ENCODE measurements around the gene TREX2. TPM values are rescaled to one million over a fixed set of nuclear protein-coding genes. Genes with fewer than 3 reads are reported as not detected.

Gene TREX2
- total RNA-seq, 4 donors from 2014 or later: 0.18 TPM; not detected in 3

DNA sequence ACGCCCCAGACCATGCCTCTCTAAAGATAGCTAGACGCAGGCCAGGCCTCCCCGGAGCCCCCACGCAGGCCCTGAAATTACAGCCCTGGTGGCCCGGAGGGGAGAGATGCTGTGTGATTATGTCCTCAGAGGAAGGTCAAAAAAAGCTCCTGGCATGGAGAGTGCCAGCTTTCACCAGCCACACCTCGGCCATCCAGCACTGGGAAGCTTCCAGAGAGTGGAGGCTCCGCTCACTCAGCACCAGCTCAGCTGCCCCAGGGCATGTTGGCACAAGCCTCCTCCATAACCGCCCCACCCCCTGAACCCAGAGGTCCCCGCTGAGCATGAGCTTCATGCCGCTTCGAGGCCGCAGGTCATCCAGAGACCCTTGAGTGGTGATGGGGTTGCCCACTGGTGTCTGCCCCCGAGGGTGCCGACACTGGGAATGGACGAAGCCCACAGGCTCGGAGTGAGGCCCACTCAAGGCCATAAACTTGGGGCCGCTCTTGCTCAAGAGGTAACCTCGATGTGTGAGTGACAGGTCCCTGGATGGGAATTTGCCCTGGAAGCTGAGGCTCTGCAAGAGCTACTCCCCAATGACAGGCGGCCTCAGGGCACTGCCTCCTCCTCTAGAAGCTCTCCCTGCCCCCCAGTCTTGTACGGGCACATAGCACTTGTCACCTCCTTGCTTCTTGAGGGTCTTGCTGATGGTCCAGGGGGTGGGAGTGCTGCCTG is 44.5 kb upstream of the TREX2 start:
- H3K27me3 ChIP-seq: peaks cover 0 to 4% (median 0%) of the 10 kb centered on the region in 3 donors
- in situ Hi-C loops (cut with MboI; ENCODE audit: low sequenced_read_pairs in 4 of 4): no loop called here
- TF ChIP-seq, protein P1, sequence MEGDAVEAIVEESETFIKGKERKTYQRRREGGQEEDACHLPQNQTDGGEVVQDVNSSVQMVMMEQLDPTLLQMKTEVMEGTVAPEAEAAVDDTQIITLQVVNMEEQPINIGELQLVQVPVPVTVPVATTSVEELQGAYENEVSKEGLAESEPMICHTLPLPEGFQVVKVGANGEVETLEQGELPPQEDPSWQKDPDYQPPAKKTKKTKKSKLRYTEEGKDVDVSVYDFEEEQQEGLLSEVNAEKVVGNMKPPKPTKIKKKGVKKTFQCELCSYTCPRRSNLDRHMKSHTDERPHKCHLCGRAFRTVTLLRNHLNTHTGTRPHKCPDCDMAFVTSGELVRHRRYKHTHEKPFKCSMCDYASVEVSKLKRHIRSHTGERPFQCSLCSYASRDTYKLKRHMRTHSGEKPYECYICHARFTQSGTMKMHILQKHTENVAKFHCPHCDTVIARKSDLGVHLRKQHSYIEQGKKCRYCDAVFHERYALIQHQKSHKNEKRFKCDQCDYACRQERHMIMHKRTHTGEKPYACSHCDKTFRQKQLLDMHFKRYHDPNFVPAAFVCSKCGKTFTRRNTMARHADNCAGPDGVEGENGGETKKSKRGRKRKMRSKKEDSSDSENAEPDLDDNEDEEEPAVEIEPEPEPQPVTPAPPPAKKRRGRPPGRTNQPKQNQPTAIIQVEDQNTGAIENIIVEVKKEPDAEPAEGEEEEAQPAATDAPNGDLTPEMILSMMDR (IDR thresholded peaks at IDR 0.05 in 4 of 5, conservative IDR thresholded peaks at IDR 0.05 in 1 of 5): no peak
- no peak for TF ChIP-seq POLR2A (IDR thresholded peaks at IDR 0.05)
- H3K4me3 ChIP-seq: no peak overlapping the region
- H3K9me3 ChIP-seq: no peaks in the 10 kb centered on the region
- no peaks in the 10 kb centered on the region for H3K36me3 ChIP-seq
- no peak for DNase-seq
- no peak overlapping the region for H3K27ac ChIP-seq
- ATAC-seq: no peak
- H3K4me1 ChIP-seq: no peaks in the 10 kb centered on the region
- intact Hi-C loops (cut with DNase I; ENCODE audit: low total_unique reads): no loop called here

DNA sequence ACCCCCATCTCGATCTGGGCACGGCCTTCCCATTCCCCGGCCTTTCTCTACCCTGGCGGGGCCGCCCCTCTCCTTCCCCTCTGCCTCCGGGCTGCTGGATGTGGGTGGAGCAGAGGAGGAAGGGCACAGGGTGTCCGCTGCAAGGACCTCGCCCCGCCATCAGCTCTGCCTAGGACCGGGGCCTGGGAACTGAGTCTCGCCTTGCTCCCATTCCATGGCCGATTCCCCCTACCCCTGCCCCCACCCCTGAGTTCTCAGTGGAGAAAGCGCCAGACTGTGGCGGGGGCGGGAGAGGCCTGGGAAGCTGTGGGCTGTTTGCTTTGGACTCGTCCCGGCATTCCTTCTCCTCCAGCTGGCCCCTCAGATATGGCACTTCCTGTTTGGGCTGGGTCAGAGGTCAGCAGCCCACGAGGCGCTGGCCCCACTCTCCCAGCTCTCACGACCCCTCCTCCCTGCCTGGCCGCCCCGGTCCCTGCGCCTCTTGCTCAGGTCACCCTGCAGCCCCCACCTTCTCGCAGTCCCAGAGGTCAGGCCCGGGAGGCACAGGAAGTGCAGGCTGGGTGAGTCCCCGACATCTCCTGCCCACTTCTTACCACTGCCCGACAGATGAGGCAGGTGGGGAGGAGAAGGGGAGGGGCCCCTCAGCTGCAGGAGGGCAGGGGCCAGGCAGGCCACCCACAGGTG is 42.5 kb upstream of the TREX2 start:
- Histone ChIP-seq H3K4me3 (no peak overlapping the region), H3K4me1 (no peaks in the 10 kb centered on the region), H3K27me3 (no peaks in the 10 kb centered on the region), H3K9me3 (no peaks in the 10 kb centered on the region), H3K27ac (peak overlapping the region in 1 of 4 donors; percentile 38), H3K36me3 (no peaks in the 10 kb centered on the region)
- ATAC-seq (peak in 1 of 2 donors; percentile 18), DNase-seq (no peak)
- TF ChIP-seq, protein P1 (IDR thresholded peaks at IDR 0.05 in 4 of 5, conservative IDR thresholded peaks at IDR 0.05 in 1 of 5): no peak
- no peak for TF ChIP-seq POLR2A (IDR thresholded peaks at IDR 0.05)
- in situ Hi-C loops (cut with MboI; ENCODE audit: low sequenced_read_pairs in 4 of 4): no loop called here
- intact Hi-C loops (cut with DNase I; ENCODE audit: low total_unique reads): no loop called here

DNA sequence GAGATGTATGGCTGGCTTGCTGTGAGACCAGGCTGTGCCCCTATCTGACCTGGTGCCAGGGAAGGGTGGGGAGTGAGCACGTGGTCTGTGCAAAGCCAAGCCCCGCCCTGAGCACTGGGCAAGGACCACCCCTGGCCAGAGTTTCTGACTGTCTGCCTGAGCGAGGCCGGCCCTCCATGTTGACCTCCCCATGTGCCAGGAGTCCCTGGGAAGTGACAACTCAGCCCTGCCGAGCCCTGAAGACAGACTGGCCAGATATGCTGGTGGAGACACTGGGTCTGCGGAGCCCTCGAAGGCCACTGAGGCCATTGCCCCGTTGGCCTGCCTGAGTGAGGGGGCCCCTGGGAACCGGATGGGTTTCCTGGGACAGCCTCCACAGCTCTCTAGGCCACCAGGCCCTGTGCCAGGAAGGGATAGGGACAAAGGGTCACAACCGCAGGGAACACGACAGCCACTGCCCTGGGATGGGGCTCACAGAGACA is 41.8 kb upstream of the TREX2 start:
- Histone ChIP-seq H3K4me3 (no peak overlapping the region), H3K9me3 (no peaks in the 10 kb centered on the region), H3K27me3 (no peaks in the 10 kb centered on the region), H3K36me3 (no peaks in the 10 kb centered on the region), H3K4me1 (no peaks in the 10 kb centered on the region), H3K27ac (no peak overlapping the region)
- in situ Hi-C loops (cut with MboI; ENCODE audit: low sequenced_read_pairs in 4 of 4) (no loop called here), intact Hi-C loops (cut with DNase I; ENCODE audit: low total_unique reads) (no loop called here)
- no peak for ATAC-seq
- DNase-seq: no peak
- no peak for TF ChIP-seq POLR2A (IDR thresholded peaks at IDR 0.05)

DNA sequence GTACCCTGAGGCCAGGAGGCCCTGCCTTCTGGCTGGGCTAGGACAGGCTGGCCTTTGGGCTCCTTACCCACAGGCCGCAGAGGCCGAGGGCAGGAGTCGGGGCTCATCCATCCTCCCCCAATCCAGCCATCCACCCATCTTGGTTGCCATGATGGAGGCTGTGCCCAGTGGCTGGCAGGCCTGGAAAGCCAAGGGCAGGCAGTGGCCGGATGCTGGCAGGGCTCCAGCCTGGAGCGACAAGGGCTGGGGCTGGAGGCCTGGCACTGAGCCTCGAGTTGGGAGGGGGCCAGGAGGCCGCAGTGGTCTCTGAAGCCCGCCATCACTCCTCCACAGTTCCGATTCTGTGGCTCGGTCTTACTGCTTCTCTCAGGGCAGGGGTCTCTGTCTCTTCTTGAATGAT is 40.3 kb upstream of the TREX2 start:
- Histone ChIP-seq H3K9me3 (no peaks in the 10 kb centered on the region), H3K27me3 (no peaks in the 10 kb centered on the region), H3K4me3 (no peak overlapping the region), H3K27ac (no peak overlapping the region), H3K36me3 (no peaks in the 10 kb centered on the region), H3K4me1 (no peaks in the 10 kb centered on the region)
- in situ Hi-C loops (cut with MboI; ENCODE audit: low sequenced_read_pairs in 4 of 4): no loop called here
- ATAC-seq: no peak
- DNase-seq: no peak
- intact Hi-C loops (cut with DNase I; ENCODE audit: low total_unique reads): no loop called here
- no peak for TF ChIP-seq POLR2A (IDR thresholded peaks at IDR 0.05)
- TF ChIP-seq, protein P1 (IDR thresholded peaks at IDR 0.05 in 4 of 5, conservative IDR thresholded peaks at IDR 0.05 in 1 of 5): no peak

DNA sequence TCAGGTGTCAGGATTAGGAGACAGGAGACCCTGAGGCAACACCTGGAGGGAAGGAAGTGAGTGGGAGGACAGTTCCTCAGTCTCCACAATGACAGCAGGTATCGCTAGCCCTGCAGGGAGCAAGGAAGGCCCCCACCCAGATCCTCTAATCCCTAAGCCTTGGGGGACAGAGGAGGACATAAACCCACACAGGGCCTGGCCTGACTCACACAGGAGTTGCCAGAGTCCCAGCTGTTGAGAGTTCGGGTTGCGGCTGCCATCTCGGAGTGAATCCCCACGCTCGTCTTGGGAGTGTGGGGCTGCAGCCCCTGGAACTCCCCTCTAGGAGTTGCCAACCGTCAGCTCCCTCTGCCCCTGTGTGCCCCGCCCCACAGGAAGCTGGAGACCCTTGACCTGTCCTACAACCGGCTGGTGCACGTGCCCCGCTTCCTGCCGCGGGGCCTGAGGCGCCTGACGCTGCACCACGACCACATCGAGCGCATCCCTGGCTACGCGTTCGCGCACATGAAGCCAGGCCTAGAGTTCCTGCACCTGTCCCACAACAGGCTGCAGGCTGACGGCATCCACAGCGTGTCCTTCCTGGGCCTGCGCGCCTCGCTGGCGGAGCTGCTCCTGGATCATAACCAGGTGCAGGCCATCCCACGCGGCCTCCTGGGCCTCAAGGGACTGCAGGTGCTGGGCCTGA is 39.7 kb upstream of the TREX2 start:
- in situ Hi-C loops (cut with MboI; ENCODE audit: low sequenced_read_pairs in 4 of 4): no loop called here
- Histone ChIP-seq H3K4me3 (no peak overlapping the region), H3K9me3 (no peaks in the 10 kb centered on the region), H3K27ac (no peak overlapping the region), H3K27me3 (no peaks in the 10 kb centered on the region), H3K4me1 (no peaks in the 10 kb centered on the region), H3K36me3 (no peaks in the 10 kb centered on the region)
- intact Hi-C loops (cut with DNase I; ENCODE audit: low total_unique reads): no loop called here
- DNase-seq: no peak
- no peak for TF ChIP-seq POLR2A (IDR thresholded peaks at IDR 0.05)
- TF ChIP-seq, protein P1 (IDR thresholded peaks at IDR 0.05 in 4 of 5, conservative IDR thresholded peaks at IDR 0.05 in 1 of 5): no peak
- ATAC-seq: no peak
